HEK293 (cell line): ENCODE measurements around the gene PPP1R36.

Experiments
- CTCF ChIA-PET: fragments of 350-600 bp; formaldehyde crosslinking; extraction: SDS; loops from one replicate; lab custom pipeline; 2021; ENCODE audit warnings: antibody characterized with exemption; lab: Yijun Ruan, JAX
- POLR2A ChIA-PET: fragments of 300-600 bp; formaldehyde crosslinking; extraction: SDS; loops from one replicate; lab custom pipeline; 2020; ENCODE audit warnings: antibody characterized with exemption, inconsistent platforms; lab: Yijun Ruan, JAX
- H3K27ac ChIP-seq: fragments of 200-500 bp; sonication (Bioruptor generic); 2 replicates; pipeline ENCODE4 v1.5.1; 2014; ENCODE audit warnings: low read depth, low read length, control low read depth, inconsistent platforms; ENCODE audit errors: extremely low read depth
- H3K36me3 ChIP-seq, 2 experiments: fragments of 200-500 bp in 1 of 2; sonication (Bioruptor generic) in 1 of 2; 1 replicate in 1 of 2; 2 replicates in 1 of 2; pipeline ENCODE4 v1.5.1; 2014 to 2017; ENCODE audit warnings: inconsistent platforms in 2 of 2, low read length in 2 of 2; ENCODE audit not compliant: control insufficient read depth in 2 of 2, insufficient read depth in 1 of 2
- H3K4me1 ChIP-seq: fragments of 200-500 bp; sonication (Bioruptor generic); 2 replicates; pipeline ENCODE4 v1.5.1; 2014; ENCODE audit warnings: mild to moderate bottlenecking, low read length, inconsistent platforms; ENCODE audit not compliant: control insufficient read depth, insufficient read depth
- H3K4me3 ChIP-seq: 2 replicates; pipeline ENCODE4 v1.5.1; 2011; ENCODE audit warnings: low read depth, mild to moderate bottlenecking, control low read depth, low read length, moderate library complexity
- H3K9me3 ChIP-seq: fragments of 200-500 bp; sonication (Bioruptor generic); 2 replicates; pipeline ENCODE4 v1.5.1; 2014; ENCODE audit warnings: low read depth, low read length, inconsistent platforms; ENCODE audit not compliant: control insufficient read depth, insufficient read depth
- BCL6B ChIP-seq: fragments of 450-650 bp; formaldehyde crosslinking; IDR thresholded peaks from 2 replicates; pipeline ENCODE4 v1.5.1; 2017; ENCODE audit warnings: missing biosample characterization, missing genetic modification characterization
- GFI1B ChIP-seq: fragments of 450-650 bp; formaldehyde crosslinking; IDR thresholded peaks from 2 replicates; pipeline ENCODE4 v1.5.1; 2016; ENCODE audit warnings: missing biosample characterization, missing genetic modification characterization
- GLI2 ChIP-seq: fragments of 450-650 bp; formaldehyde crosslinking; IDR thresholded peaks from 2 replicates; pipeline ENCODE4; 2017; ENCODE audit warnings: missing biosample characterization, missing genetic modification characterization, low read depth, borderline replicate concordance
- KLF9 ChIP-seq: fragments of 450-650 bp; formaldehyde crosslinking; IDR thresholded peaks from 2 replicates; pipeline ENCODE4 v1.5.1; 2016; ENCODE audit warnings: missing biosample characterization, missing genetic modification characterization, low read depth
- SP3 ChIP-seq: fragments of 450-650 bp; formaldehyde crosslinking; IDR thresholded peaks from 2 replicates; pipeline ENCODE4 v1.5.1; 2016; ENCODE audit warnings: missing biosample characterization, missing genetic modification characterization
- ZEB2 ChIP-seq: fragments of 450-650 bp; formaldehyde crosslinking; IDR thresholded peaks from 2 replicates; pipeline ENCODE4 v1.5.1; 2016; ENCODE audit warnings: missing biosample characterization, missing genetic modification characterization
- ZNF133 ChIP-seq: fragments of 450-650 bp; formaldehyde crosslinking; IDR thresholded peaks from 2 replicates; pipeline ENCODE4 v1.5.1; 2016; ENCODE audit warnings: missing biosample characterization, missing genetic modification characterization
- ZNF140 ChIP-seq: fragments of 450-650 bp; formaldehyde crosslinking; IDR thresholded peaks from 2 replicates; pipeline ENCODE4 v1.5.1; 2016; ENCODE audit warnings: missing biosample characterization, missing genetic modification characterization
- ZNF146 ChIP-seq: fragments of 450-650 bp; formaldehyde crosslinking; IDR thresholded peaks from 2 replicates; pipeline ENCODE4 v1.5.1; 2016; ENCODE audit warnings: missing biosample characterization, missing genetic modification characterization
- ZNF157 ChIP-seq: fragments of 450-650 bp; formaldehyde crosslinking; IDR thresholded peaks from 2 replicates; pipeline ENCODE4 v1.5.1; 2016; ENCODE audit warnings: missing biosample characterization, missing genetic modification characterization
- ZNF221 ChIP-seq: fragments of 450-650 bp; formaldehyde crosslinking; IDR thresholded peaks from 2 replicates; pipeline ENCODE4 v1.5.1; 2017; ENCODE audit warnings: missing biosample characterization, missing genetic modification characterization, borderline replicate concordance
- ZNF48 ChIP-seq: fragments of 450-650 bp; formaldehyde crosslinking; IDR thresholded peaks from 2 replicates; pipeline ENCODE4 v1.5.1; 2016; ENCODE audit warnings: missing biosample characterization, missing genetic modification characterization
- ZNF501 ChIP-seq: fragments of 450-650 bp; formaldehyde crosslinking; IDR thresholded peaks from 2 replicates; pipeline ENCODE4 v1.5.1; 2016; ENCODE audit warnings: missing biosample characterization, missing genetic modification characterization
- ZNF837 ChIP-seq: fragments of 450-650 bp; formaldehyde crosslinking; IDR thresholded peaks from 2 replicates; pipeline ENCODE4 v1.5.1; 2016; ENCODE audit warnings: missing biosample characterization, missing genetic modification characterization
- ZSCAN30 ChIP-seq: fragments of 450-650 bp; IDR thresholded peaks from 2 replicates; pipeline ENCODE4 v1.5.1; 2018; ENCODE audit warnings: missing biosample characterization, mild to moderate bottlenecking, missing genetic modification characterization, moderate library complexity
- TF ChIP-seq, protein P1 (sequence below): fragments of 450-650 bp; formaldehyde crosslinking; IDR thresholded peaks from 2 replicates; pipeline ENCODE4 v1.5.1; 2016; ENCODE audit warnings: missing biosample characterization, missing genetic modification characterization, borderline replicate concordance
- TF ChIP-seq, protein P2 (sequence below): fragments of 450-650 bp; formaldehyde crosslinking; IDR thresholded peaks from 2 replicates; pipeline ENCODE4 v1.5.1; 2016; ENCODE audit warnings: missing biosample characterization, missing genetic modification characterization
- TF ChIP-seq, protein P3 (sequence below): fragments of 450-650 bp; formaldehyde crosslinking; IDR thresholded peaks from 2 replicates; pipeline ENCODE4 v1.5.1; 2016; ENCODE audit warnings: missing biosample characterization, missing genetic modification characterization, borderline replicate concordance

The PPP1R36 gene

GRCh38 chr14:64525354-64525753 is 24.4 kb upstream of the PPP1R36 start (continued):
- TF ChIP-seq, protein P1, sequence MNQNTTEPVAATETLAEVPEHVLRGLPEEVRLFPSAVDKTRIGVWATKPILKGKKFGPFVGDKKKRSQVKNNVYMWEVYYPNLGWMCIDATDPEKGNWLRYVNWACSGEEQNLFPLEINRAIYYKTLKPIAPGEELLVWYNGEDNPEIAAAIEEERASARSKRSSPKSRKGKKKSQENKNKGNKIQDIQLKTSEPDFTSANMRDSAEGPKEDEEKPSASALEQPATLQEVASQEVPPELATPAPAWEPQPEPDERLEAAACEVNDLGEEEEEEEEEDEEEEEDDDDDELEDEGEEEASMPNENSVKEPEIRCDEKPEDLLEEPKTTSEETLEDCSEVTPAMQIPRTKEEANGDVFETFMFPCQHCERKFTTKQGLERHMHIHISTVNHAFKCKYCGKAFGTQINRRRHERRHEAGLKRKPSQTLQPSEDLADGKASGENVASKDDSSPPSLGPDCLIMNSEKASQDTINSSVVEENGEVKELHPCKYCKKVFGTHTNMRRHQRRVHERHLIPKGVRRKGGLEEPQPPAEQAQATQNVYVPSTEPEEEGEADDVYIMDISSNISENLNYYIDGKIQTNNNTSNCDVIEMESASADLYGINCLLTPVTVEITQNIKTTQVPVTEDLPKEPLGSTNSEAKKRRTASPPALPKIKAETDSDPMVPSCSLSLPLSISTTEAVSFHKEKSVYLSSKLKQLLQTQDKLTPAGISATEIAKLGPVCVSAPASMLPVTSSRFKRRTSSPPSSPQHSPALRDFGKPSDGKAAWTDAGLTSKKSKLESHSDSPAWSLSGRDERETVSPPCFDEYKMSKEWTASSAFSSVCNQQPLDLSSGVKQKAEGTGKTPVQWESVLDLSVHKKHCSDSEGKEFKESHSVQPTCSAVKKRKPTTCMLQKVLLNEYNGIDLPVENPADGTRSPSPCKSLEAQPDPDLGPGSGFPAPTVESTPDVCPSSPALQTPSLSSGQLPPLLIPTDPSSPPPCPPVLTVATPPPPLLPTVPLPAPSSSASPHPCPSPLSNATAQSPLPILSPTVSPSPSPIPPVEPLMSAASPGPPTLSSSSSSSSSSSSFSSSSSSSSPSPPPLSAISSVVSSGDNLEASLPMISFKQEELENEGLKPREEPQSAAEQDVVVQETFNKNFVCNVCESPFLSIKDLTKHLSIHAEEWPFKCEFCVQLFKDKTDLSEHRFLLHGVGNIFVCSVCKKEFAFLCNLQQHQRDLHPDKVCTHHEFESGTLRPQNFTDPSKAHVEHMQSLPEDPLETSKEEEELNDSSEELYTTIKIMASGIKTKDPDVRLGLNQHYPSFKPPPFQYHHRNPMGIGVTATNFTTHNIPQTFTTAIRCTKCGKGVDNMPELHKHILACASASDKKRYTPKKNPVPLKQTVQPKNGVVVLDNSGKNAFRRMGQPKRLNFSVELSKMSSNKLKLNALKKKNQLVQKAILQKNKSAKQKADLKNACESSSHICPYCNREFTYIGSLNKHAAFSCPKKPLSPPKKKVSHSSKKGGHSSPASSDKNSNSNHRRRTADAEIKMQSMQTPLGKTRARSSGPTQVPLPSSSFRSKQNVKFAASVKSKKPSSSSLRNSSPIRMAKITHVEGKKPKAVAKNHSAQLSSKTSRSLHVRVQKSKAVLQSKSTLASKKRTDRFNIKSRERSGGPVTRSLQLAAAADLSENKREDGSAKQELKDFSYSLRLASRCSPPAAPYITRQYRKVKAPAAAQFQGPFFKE (tag by site-specific recombination): no peak
- TF ChIP-seq ZNF140 (tag by site-specific recombination): no peak
- no peak for TF ChIP-seq ZNF837 (tag by site-specific recombination)
- no peak for TF ChIP-seq ZNF157 (tag by site-specific recombination)
- TF ChIP-seq ZNF501 (tag by site-specific recombination): no peak
- no peak for TF ChIP-seq SP3 (tag by site-specific recombination)
- TF ChIP-seq GLI2 (tag by site-specific recombination): no peak
- TF ChIP-seq KLF9 (tag by site-specific recombination): no peak
- no peak for TF ChIP-seq ZNF133

GRCh38 chr14:64531567-64531966 is 18.2 kb upstream of the PPP1R36 start:
- TF ChIP-seq, protein P2, sequence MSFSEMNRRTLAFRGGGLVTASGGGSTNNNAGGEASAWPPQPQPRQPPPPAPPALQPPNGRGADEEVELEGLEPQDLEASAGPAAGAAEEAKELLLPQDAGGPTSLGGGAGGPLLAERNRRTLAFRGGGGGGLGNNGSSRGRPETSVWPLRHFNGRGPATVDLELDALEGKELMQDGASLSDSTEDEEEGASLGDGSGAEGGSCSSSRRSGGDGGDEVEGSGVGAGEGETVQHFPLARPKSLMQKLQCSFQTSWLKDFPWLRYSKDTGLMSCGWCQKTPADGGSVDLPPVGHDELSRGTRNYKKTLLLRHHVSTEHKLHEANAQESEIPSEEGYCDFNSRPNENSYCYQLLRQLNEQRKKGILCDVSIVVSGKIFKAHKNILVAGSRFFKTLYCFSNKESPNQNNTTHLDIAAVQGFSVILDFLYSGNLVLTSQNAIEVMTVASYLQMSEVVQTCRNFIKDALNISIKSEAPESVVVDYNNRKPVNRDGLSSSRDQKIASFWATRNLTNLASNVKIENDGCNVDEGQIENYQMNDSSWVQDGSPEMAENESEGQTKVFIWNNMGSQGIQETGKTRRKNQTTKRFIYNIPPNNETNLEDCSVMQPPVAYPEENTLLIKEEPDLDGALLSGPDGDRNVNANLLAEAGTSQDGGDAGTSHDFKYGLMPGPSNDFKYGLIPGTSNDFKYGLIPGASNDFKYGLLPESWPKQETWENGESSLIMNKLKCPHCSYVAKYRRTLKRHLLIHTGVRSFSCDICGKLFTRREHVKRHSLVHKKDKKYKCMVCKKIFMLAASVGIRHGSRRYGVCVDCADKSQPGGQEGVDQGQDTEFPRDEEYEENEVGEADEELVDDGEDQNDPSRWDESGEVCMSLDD (tag by site-specific recombination): no peak
- TF ChIP-seq BCL6B (tag by site-specific recombination): no peak
- TF ChIP-seq ZNF146: no peak
- TF ChIP-seq, protein P3, sequence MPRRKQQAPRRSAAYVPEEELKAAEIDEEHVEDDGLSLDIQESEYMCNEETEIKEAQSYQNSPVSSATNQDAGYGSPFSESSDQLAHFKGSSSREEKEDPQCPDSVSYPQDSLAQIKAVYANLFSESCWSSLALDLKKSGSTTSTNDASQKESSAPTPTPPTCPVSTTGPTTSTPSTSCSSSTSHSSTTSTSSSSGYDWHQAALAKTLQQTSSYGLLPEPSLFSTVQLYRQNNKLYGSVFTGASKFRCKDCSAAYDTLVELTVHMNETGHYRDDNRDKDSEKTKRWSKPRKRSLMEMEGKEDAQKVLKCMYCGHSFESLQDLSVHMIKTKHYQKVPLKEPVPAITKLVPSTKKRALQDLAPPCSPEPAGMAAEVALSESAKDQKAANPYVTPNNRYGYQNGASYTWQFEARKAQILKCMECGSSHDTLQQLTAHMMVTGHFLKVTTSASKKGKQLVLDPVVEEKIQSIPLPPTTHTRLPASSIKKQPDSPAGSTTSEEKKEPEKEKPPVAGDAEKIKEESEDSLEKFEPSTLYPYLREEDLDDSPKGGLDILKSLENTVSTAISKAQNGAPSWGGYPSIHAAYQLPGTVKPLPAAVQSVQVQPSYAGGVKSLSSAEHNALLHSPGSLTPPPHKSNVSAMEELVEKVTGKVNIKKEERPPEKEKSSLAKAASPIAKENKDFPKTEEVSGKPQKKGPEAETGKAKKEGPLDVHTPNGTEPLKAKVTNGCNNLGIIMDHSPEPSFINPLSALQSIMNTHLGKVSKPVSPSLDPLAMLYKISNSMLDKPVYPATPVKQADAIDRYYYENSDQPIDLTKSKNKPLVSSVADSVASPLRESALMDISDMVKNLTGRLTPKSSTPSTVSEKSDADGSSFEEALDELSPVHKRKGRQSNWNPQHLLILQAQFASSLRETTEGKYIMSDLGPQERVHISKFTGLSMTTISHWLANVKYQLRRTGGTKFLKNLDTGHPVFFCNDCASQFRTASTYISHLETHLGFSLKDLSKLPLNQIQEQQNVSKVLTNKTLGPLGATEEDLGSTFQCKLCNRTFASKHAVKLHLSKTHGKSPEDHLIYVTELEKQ (tag by site-specific recombination): no peak
- TF ChIP-seq ZNF221 (tag by site-specific recombination): no peak
- TF ChIP-seq ZEB2 (tag by site-specific recombination): no peak
- no peak for TF ChIP-seq ZSCAN30 (tag by site-specific recombination)
- no peak for TF ChIP-seq GFI1B (tag by site-specific recombination)
- no peak for TF ChIP-seq ZNF48 (tag by site-specific recombination)
- Histone ChIP-seq H3K36me3 (no peaks in the 10 kb centered on the region; a peak in 1 of 3 replicates), H3K4me3 (no peak overlapping the region), H3K4me1 (no peaks in the 10 kb centered on the region), H3K27ac (no peak overlapping the region), H3K9me3 (no peaks in the 10 kb centered on the region)
- CTCF ChIA-PET: interaction anchor here (0.6 to 2.6 kb wide), 5 partner anchors 9 to 1677 kb away, joined by 3 to 10 read pairs (median 3); partner anchors contain the start of gene HSPA2
- POLR2A ChIA-PET: interaction anchor here (1.9 kb wide), 1 partner anchor 9 kb away, joined by 7 read pairs; the partner anchor contains the start of gene HSPA2
